ENCODE data around the gene OCA2. TPM values are rescaled to one million over a fixed set of nuclear protein-coding genes. Genes with fewer than 3 reads are reported as not detected.

OCA2 gene
- total RNA-seq, 1 donor from 2014 or later, result 1.2 TPM

DNA sequence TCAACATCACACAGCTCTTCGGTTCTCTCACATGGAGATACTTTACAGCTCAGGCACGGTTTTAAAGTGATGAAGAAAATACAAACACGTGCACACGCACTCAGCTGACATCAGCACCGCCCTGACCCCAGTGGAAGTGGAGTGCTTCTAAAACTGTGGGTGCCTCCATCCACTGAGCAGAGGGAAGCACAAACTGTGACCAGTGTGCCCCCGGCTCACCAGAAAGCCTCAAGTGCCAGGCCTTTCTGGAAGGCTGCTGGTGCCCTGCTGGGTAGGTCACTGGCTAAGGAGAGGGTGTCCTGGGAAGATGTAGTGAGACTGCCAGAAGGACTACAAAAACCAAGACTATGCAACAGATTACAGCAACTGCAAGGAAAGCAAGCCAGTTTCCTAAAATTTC lies 78.5 kb downstream of the OCA2 start:
- Mint-ChIP-seq H3K36me3 (ENCODE audit: unreplicated experiment) (no peaks in the 10 kb centered on the region), H3K4me1 (ENCODE audit: unreplicated experiment) (peaks cover 9% of the 10 kb centered on the region), H3K9me3 (ENCODE audit: unreplicated experiment) (no peaks in the 10 kb centered on the region), H3K27ac (ENCODE audit: unreplicated experiment) (no peak overlapping the region), H3K27me3 (ENCODE audit: unreplicated experiment) (no peaks in the 10 kb centered on the region), H3K4me3 (ENCODE audit: unreplicated experiment) (no peak overlapping the region)
- TF ChIP-seq, protein P1, sequence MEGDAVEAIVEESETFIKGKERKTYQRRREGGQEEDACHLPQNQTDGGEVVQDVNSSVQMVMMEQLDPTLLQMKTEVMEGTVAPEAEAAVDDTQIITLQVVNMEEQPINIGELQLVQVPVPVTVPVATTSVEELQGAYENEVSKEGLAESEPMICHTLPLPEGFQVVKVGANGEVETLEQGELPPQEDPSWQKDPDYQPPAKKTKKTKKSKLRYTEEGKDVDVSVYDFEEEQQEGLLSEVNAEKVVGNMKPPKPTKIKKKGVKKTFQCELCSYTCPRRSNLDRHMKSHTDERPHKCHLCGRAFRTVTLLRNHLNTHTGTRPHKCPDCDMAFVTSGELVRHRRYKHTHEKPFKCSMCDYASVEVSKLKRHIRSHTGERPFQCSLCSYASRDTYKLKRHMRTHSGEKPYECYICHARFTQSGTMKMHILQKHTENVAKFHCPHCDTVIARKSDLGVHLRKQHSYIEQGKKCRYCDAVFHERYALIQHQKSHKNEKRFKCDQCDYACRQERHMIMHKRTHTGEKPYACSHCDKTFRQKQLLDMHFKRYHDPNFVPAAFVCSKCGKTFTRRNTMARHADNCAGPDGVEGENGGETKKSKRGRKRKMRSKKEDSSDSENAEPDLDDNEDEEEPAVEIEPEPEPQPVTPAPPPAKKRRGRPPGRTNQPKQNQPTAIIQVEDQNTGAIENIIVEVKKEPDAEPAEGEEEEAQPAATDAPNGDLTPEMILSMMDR (IDR thresholded peaks at IDR 0.05), result no peak
- no peak for DNase-seq (ENCODE audit: extremely low spot score, unreplicated experiment)

- Mint-ChIP-seq H3K36me3 (ENCODE audit: unreplicated experiment) (no peaks in the 10 kb centered on the region), H3K4me1 (ENCODE audit: unreplicated experiment) (peaks cover 9% of the 10 kb centered on the region), H3K27me3 (ENCODE audit: unreplicated experiment) (no peaks in the 10 kb centered on the region), H3K9me3 (ENCODE audit: unreplicated experiment) (no peaks in the 10 kb centered on the region), H3K4me3 (ENCODE audit: unreplicated experiment) (no peak overlapping the region), H3K27ac (ENCODE audit: unreplicated experiment) (no peak overlapping the region)
- TF ChIP-seq, protein P1 (IDR thresholded peaks at IDR 0.05), result no peak
- DNase-seq (ENCODE audit: extremely low spot score, unreplicated experiment), result no peak
These were observed 79.4 kb downstream of the OCA2 start for GRCh38 chr15:28019594-28020309.

- Mint-ChIP-seq H3K36me3 (ENCODE audit: unreplicated experiment) (no peaks in the 10 kb centered on the region), H3K4me3 (ENCODE audit: unreplicated experiment) (no peak overlapping the region), H3K27me3 (ENCODE audit: unreplicated experiment) (no peaks in the 10 kb centered on the region), H3K27ac (ENCODE audit: unreplicated experiment) (no peak overlapping the region), H3K9me3 (ENCODE audit: unreplicated experiment) (no peaks in the 10 kb centered on the region), H3K4me1 (ENCODE audit: unreplicated experiment) (peaks cover 9% of the 10 kb centered on the region)
- TF ChIP-seq, protein P1 (IDR thresholded peaks at IDR 0.05), result no peak
- DNase-seq (ENCODE audit: extremely low spot score, unreplicated experiment), result no peak
These were observed 80.6 kb downstream of the OCA2 start for GRCh38 chr15:28018291-28019044.

- TF ChIP-seq, protein P1 (IDR thresholded peaks at IDR 0.05), result peak; percentile 32
- no peaks in the 10 kb centered on the region for H3K27me3 Mint-ChIP-seq (ENCODE audit: unreplicated experiment)
- no peak overlapping the region for H3K27ac Mint-ChIP-seq (ENCODE audit: unreplicated experiment)
- no peak overlapping the region for H3K4me3 Mint-ChIP-seq (ENCODE audit: unreplicated experiment)
- DNase-seq (ENCODE audit: extremely low spot score, unreplicated experiment), result no peak
- H3K36me3 Mint-ChIP-seq (ENCODE audit: unreplicated experiment), result no peaks in the 10 kb centered on the region
- peaks cover 9% of the 10 kb centered on the region for H3K4me1 Mint-ChIP-seq (ENCODE audit: unreplicated experiment)
- no peaks in the 10 kb centered on the region for H3K9me3 Mint-ChIP-seq (ENCODE audit: unreplicated experiment)
These were observed 81.6 kb downstream of the OCA2 start for GRCh38 chr15:28017423-28017924.

DNA sequence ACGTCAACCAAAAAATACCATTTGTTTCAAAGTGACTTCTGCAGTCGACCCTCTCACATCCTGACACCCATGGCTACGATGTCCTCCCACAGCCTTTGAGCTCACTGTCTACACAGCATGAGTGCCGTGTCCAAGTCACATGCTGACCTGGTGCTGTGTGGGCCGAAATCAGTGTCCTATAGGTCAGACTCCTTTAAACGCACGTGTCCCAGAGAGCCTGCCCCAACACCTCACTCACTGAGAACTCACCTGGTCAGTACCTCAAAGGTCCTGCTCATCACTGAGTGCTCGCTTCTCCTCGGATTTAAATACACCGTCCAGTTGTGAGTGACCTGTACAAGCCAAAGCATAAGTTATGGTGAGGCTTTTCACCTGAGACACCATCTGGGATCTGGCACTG lies 83.3 kb downstream of the OCA2 start:
- Mint-ChIP-seq H3K27me3 (ENCODE audit: unreplicated experiment) (no peaks in the 10 kb centered on the region), H3K4me1 (ENCODE audit: unreplicated experiment) (peaks cover 6% of the 10 kb centered on the region), H3K27ac (ENCODE audit: unreplicated experiment) (no peak overlapping the region), H3K9me3 (ENCODE audit: unreplicated experiment) (no peaks in the 10 kb centered on the region), H3K36me3 (ENCODE audit: unreplicated experiment) (no peaks in the 10 kb centered on the region), H3K4me3 (ENCODE audit: unreplicated experiment) (no peak overlapping the region)
- TF ChIP-seq, protein P1 (IDR thresholded peaks at IDR 0.05), result no peak
- DNase-seq (ENCODE audit: extremely low spot score, unreplicated experiment), result no peak
